CD4-positive, CD25-positive, alpha-beta regulatory T cell (primary cell): ENCODE measurements around the gene CABP7. TPM values are rescaled to one million over a fixed set of nuclear protein-coding genes. Genes with fewer than 3 reads are reported as not detected.

Experiments
- ATAC-seq, 2 donors: fragments of 150-1000 bp; cut with Tn5 transposase; one replicate each; pipeline ENCODE4 v1.10.0; 2021; ENCODE audit warnings: low read depth in 2 of 2, moderate number of reproducible peaks in 2 of 2, moderate library complexity in 1 of 2
- DNase-seq, 3 donors: peaks; one replicate each; pipeline versions ENCODE4 v3.0.0 to v3.0.0-alpha.2; 2012 to 2022; ENCODE audit warnings: mixed read lengths in 1 of 3
- H3K27ac ChIP-seq: one replicate; pipeline ENCODE4 v1.7.0; 2013; ENCODE audit warnings: mild to moderate bottlenecking, low read length; ENCODE audit not compliant: insufficient read depth, poor library complexity, severe bottlenecking
- H3K27me3 ChIP-seq: one replicate; pipeline ENCODE4 v1.7.0; 2013; ENCODE audit warnings: low read length; ENCODE audit not compliant: control insufficient read depth, insufficient read depth
- H3K36me3 ChIP-seq: one replicate; pipeline ENCODE4 v1.7.0; 2013; ENCODE audit warnings: mild to moderate bottlenecking, low read length, moderate library complexity; ENCODE audit not compliant: control insufficient read depth, insufficient read depth
- H3K4me1 ChIP-seq: 2 replicates; pipeline ENCODE4 v1.7.0; 2013; ENCODE audit warnings: mild to moderate bottlenecking, low read length; ENCODE audit not compliant: insufficient read depth, control insufficient read depth, poor library complexity, severe bottlenecking
- H3K4me3 ChIP-seq: one replicate; pipeline ENCODE4 v1.7.0; 2013; ENCODE audit warnings: low read depth, mild to moderate bottlenecking, low read length, moderate library complexity
- H3K9me3 ChIP-seq, 2 experiments: 1 replicate in 1 of 2; 2 replicates in 1 of 2; pipeline ENCODE4 v1.7.0; 2013; ENCODE audit warnings: low read length in 2 of 2, mild to moderate bottlenecking in 1 of 2, moderate library complexity in 1 of 2; ENCODE audit not compliant: control insufficient read depth in 2 of 2
- H3K27ac Mint-ChIP-seq, 3 donors: one replicate each; pipeline ENCODE4 v1.8.0; 2020 to 2022; ENCODE audit warnings: mild to moderate bottlenecking in 3 of 3, mixed read lengths in 3 of 3, moderate library complexity in 2 of 3
- H3K27me3 Mint-ChIP-seq: one replicate; pipeline ENCODE4 v1.8.0; 2022; ENCODE audit warnings: mild to moderate bottlenecking, mixed read lengths
- H3K36me3 Mint-ChIP-seq: one replicate; pipeline ENCODE4 v1.8.0; 2020; ENCODE audit warnings: mixed read lengths
- H3K4me1 Mint-ChIP-seq, 4 donors: one replicate each; pipeline ENCODE4 v1.8.0; 2020 to 2022; ENCODE audit warnings: mixed read lengths in 4 of 4, mild to moderate bottlenecking in 1 of 4
- H3K4me3 Mint-ChIP-seq, 4 donors: one replicate each; pipeline ENCODE4 v1.8.0; 2020 to 2022; ENCODE audit warnings: mild to moderate bottlenecking in 4 of 4, mixed read lengths in 4 of 4, moderate library complexity in 3 of 4
- H3K9me3 Mint-ChIP-seq, 7 donors: one replicate each; pipeline ENCODE4 v1.8.0; 2020 to 2022; ENCODE audit warnings: mixed read lengths in 7 of 7, mild to moderate bottlenecking in 3 of 7, moderate library complexity in 2 of 7
- polyA plus RNA-seq, 4 donors: library from polyadenylated mRNA; unstranded; fragments of 300-500 nt; fragmentation: Illumina TruSeq; gene quantifications; one replicate each; pipeline ENCODE4 v1.2.3, GENCODE V29; 2021
- total RNA-seq: library from RNA; stranded (reverse); gene quantifications from one replicate; pipeline ENCODE4 v1.2.3, GENCODE V29; 2022

The CABP7 gene
- total and polyA plus RNA-seq, 5 donors from 2014 or later, result 0.11 to 0.35 (median 0.19) TPM

- Mint-ChIP-seq H3K27ac (no peak overlapping the region), H3K36me3 (no peaks in the 10 kb centered on the region), H3K27me3 (peaks cover 8% of the 10 kb centered on the region), H3K4me1 (no peaks in the 10 kb centered on the region), H3K4me3 (no peak overlapping the region), H3K9me3 (peaks cover 0 to 2% (median 0%) of the 10 kb centered on the region in 7 donors)
- H3K4me3 ChIP-seq, result no peak overlapping the region
- no peaks in the 10 kb centered on the region for H3K9me3 ChIP-seq
- no peaks in the 10 kb centered on the region for H3K36me3 ChIP-seq
- H3K4me1 ChIP-seq, result no peaks in the 10 kb centered on the region
- no peak overlapping the region for H3K27ac ChIP-seq
- DNase-seq (no peak), ATAC-seq (no peak)
- H3K27me3 ChIP-seq, result no peaks in the 10 kb centered on the region
Measured at GRCh38 chr22:29710193-29710592, 9.6 kb upstream of the CABP7 start.

GRCh38 chr22:29710922-29711593, 8.7 kb upstream of the CABP7 start:
- H3K36me3 Mint-ChIP-seq, result no peaks in the 10 kb centered on the region
- no peak for ATAC-seq
- no peaks in the 10 kb centered on the region for H3K4me1 Mint-ChIP-seq
- H3K4me3 Mint-ChIP-seq, result no peak overlapping the region
- H3K4me1 ChIP-seq, result no peaks in the 10 kb centered on the region
- H3K9me3 ChIP-seq, result no peaks in the 10 kb centered on the region
- peaks cover 0 to 2% (median 0%) of the 10 kb centered on the region in 7 donors for H3K9me3 Mint-ChIP-seq
- H3K4me3 ChIP-seq, result no peak overlapping the region
- H3K27me3 ChIP-seq, result no peaks in the 10 kb centered on the region
- H3K36me3 ChIP-seq, result no peaks in the 10 kb centered on the region
- no peak for DNase-seq
- H3K27me3 Mint-ChIP-seq, result peaks cover 13% of the 10 kb centered on the region
- no peak overlapping the region for H3K27ac ChIP-seq
- no peak overlapping the region for H3K27ac Mint-ChIP-seq

GRCh38 chr22:29712119-29712518, 7.7 kb upstream of the CABP7 start:
- no peaks in the 10 kb centered on the region for H3K4me1 Mint-ChIP-seq
- H3K27ac ChIP-seq, result no peak overlapping the region
- no peaks in the 10 kb centered on the region for H3K36me3 Mint-ChIP-seq
- peak overlapping the region in 1 of 3 donors; percentile 34 for H3K27ac Mint-ChIP-seq
- no peaks in the 10 kb centered on the region for H3K27me3 ChIP-seq
- no peak overlapping the region for H3K4me3 Mint-ChIP-seq
- ATAC-seq (no peak), DNase-seq (no peak)
- no peaks in the 10 kb centered on the region for H3K36me3 ChIP-seq
- no peaks in the 10 kb centered on the region for H3K4me1 ChIP-seq
- H3K9me3 Mint-ChIP-seq, result peaks cover 0 to 2% (median 0%) of the 10 kb centered on the region in 7 donors
- no peaks in the 10 kb centered on the region for H3K9me3 ChIP-seq
- no peak overlapping the region for H3K4me3 ChIP-seq
- H3K27me3 Mint-ChIP-seq, result peaks cover 21% of the 10 kb centered on the region

GRCh38 chr22:29713156-29713727, 6.6 kb upstream of the CABP7 start:
- H3K4me3 ChIP-seq, result no peak overlapping the region
- no peaks in the 10 kb centered on the region for H3K36me3 ChIP-seq
- no peaks in the 10 kb centered on the region for H3K4me1 ChIP-seq
- no peaks in the 10 kb centered on the region for H3K9me3 ChIP-seq
- Mint-ChIP-seq H3K4me3 (no peak overlapping the region), H3K27ac (peak overlapping the region in 1 of 3 donors; percentile 20), H3K4me1 (peaks cover 0 to under 1% (median 0%) of the 10 kb centered on the region in 4 donors), H3K36me3 (no peaks in the 10 kb centered on the region), H3K9me3 (peaks cover 0 to 2% (median 0%) of the 10 kb centered on the region in 7 donors), H3K27me3 (peaks cover 32% of the 10 kb centered on the region)
- no peak for ATAC-seq
- no peaks in the 10 kb centered on the region for H3K27me3 ChIP-seq
- no peak overlapping the region for H3K27ac ChIP-seq
- DNase-seq, result no peak

DNA sequence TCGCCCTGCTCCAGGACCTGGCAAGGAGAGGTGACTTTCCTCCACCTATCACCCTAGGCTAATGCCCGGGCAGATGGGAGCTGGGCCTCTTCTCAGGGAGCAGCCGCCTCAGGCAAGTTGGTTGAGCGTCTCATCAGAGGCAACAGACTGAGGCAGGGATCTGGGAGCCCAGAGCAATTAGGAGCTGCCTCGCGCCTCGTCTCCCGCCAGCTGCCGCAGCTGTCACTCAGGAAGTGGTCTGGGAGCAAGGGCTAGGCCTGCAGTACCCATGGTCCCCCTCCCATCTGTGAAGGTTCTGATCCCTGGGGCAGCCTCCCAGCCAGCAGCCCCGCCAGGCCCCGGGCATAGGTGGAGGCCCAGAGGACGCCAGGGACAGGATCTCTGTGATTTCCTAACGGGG, 4.6 kb upstream of the CABP7 start:
- Histone ChIP-seq H3K27ac (no peak overlapping the region), H3K27me3 (peaks cover 3% of the 10 kb centered on the region), H3K36me3 (no peaks in the 10 kb centered on the region), H3K4me3 (no peak overlapping the region), H3K9me3 (no peaks in the 10 kb centered on the region), H3K4me1 (no peaks in the 10 kb centered on the region)
- DNase-seq (no peak), ATAC-seq (no peak)
- H3K4me3 Mint-ChIP-seq, result no peak overlapping the region
- H3K27me3 Mint-ChIP-seq, result peaks cover 47% of the 10 kb centered on the region
- H3K27ac Mint-ChIP-seq, result no peak overlapping the region
- peaks cover 0 to 2% (median 0%) of the 10 kb centered on the region in 7 donors for H3K9me3 Mint-ChIP-seq
- H3K36me3 Mint-ChIP-seq, result no peaks in the 10 kb centered on the region
- H3K4me1 Mint-ChIP-seq, result peaks cover 0 to 9% (median 0%) of the 10 kb centered on the region in 4 donors

DNA sequence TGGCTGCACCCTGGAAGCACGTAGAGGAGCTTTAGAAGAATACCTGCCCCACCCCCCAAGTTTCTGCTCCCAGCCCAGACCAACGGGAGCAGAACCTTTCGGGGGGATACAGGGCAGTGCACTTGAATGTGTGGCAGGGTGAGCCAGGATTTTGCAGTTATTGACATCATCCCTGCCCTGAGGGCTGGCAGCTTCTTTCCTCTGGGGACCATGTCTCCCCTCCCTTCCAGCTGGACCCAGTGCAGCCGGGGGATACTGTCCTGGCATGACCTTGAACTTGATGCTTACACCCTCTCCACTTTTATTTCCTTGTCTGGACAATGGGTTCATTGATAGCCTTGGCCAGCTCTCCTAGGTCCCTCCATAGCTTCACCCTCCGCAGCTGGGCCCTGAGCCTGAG, 4.1 kb upstream of the CABP7 start:
- H3K4me3 ChIP-seq, result no peak overlapping the region
- Mint-ChIP-seq H3K4me3 (no peak overlapping the region), H3K4me1 (peaks cover 0 to 9% (median 0%) of the 10 kb centered on the region in 4 donors), H3K36me3 (no peaks in the 10 kb centered on the region), H3K27me3 (peaks cover 47% of the 10 kb centered on the region), H3K27ac (no peak overlapping the region), H3K9me3 (peaks cover 0 to 2% (median 0%) of the 10 kb centered on the region in 7 donors)
- H3K4me1 ChIP-seq, result peaks cover 3% of the 10 kb centered on the region
- H3K9me3 ChIP-seq, result no peaks in the 10 kb centered on the region
- no peak for DNase-seq
- H3K27ac ChIP-seq, result no peak overlapping the region
- ATAC-seq, result no peak
- H3K36me3 ChIP-seq, result no peaks in the 10 kb centered on the region
- peaks cover 3% of the 10 kb centered on the region for H3K27me3 ChIP-seq

DNA sequence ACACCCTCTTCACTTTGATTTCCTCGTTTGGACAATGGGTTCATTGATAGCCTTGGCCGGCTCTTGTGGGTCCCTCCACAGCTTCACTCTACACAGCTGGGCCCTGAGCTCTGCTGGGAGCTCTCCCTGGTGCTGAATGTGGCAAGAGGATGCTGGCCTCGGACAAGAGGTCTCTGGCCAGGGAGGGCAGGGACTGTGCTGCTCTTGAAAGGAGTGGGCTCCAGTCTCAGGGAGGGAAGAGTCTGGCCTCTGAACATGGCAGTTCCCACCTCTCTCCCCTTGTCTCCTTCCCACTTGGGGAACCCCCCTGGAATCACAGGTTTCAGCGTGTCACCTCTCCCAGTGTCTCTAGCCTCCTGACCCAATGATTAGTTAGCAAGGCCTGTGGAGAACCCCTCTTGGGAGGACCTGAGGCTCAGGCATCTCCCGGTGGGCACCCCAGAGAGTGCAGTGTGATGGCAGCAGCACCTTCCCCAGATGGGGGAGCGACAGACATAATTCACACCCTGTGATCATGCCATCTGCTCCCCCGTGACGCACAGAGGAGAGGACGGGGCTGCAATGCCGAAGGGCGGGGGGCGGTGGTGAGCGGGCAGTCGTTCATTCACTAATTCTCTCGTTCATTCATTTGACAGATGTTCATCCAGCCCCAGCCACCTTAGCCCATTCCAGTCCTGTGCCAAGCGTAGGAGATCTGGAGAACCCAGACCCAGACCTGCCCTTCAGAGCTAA, 2.8 kb upstream of the CABP7 start:
- Mint-ChIP-seq H3K4me1 (peaks cover 0 to 12% (median 0%) of the 10 kb centered on the region in 4 donors), H3K4me3 (no peak overlapping the region), H3K9me3 (peaks cover 0 to 2% (median 0%) of the 10 kb centered on the region in 7 donors), H3K27ac (no peak overlapping the region), H3K27me3 (peaks cover 55% of the 10 kb centered on the region), H3K36me3 (no peaks in the 10 kb centered on the region)
- Histone ChIP-seq H3K36me3 (no peaks in the 10 kb centered on the region), H3K27ac (no peak overlapping the region), H3K9me3 (no peaks in the 10 kb centered on the region), H3K4me3 (no peak overlapping the region), H3K4me1 (peaks cover 5% of the 10 kb centered on the region), H3K27me3 (peaks cover 3% of the 10 kb centered on the region)
- DNase-seq, result peak in 2 of 3 donors; percentile 9 to 39
- ATAC-seq, result no peak
